GM21786 (cell line): ENCODE results near the gene KAZALD1.
A peak's percentile ranks its signal among the peaks of the same experiment; 100 is the strongest.
"Not testable (repeated sequence)": the region's sequence is repeated elsewhere in the genome, so short reads cannot be mapped to it uniquely, and the experiment has no call there.

Experiments used
- ATAC-seq: cut with Tn5 transposase; IDR thresholded peaks from one replicate; pipeline ENCODE4 v1.9.1; 2021; ENCODE audit not compliant: unreplicated experiment

Gene KAZALD1

GRCh38 chr10:101030496-101031127, 31.2 kb upstream of the KAZALD1 start:
- ATAC-seq = no peak

DNA sequence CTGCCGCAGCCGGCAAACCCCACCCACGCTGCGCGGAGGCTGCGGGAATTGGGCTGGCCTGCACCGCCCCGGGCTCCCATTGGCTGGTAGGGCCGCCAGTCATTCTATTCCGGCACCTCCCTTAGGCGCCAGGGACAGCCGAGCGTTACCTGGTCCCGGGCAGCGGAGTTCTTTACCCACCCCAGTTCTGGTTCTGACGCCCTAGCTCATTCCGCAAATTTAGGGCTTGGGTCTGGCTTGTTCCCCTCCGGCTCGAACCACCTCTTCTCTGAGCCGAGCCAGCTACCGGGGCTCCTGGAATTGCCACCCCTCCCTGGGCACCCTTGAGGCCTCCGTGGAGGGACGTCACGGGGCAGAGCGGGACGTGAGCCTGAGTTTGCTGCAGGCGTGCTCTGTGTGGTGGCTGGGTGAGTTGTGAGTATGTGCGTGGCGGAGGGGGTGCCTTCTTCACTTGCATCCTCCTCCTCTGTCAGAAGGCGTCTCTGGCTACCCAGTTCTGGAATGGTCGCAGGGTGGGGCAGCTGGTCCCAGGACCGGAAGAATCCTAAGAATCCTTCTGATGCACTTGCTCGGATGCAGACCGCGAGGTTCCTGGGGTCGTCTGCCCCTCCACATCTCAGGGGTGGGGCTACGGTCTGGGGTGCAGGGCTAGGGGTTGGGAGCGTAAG, 30.5 kb upstream of the KAZALD1 start, which contains the start of the genes PDZD7 and SFXN3:
TSS of gene PDZD7 (minus strand) at position 2 of the 668 bp plus-strand sequence. CDS start 910 bp downstream, outside the sequence.
TSS of gene SFXN3 (plus strand) at position 107 of the 668 bp plus-strand sequence. CDS start 3,461 bp downstream, outside the sequence.
- ATAC-seq = peak; percentile 86

GRCh38 chr10:101031796-101032636, 29.8 kb upstream of the KAZALD1 start:
- ATAC-seq = no peak

GRCh38 chr10:101032637-101033224, 29.1 kb upstream of the KAZALD1 start:
- ATAC-seq = no peak

- no peak for ATAC-seq
These were observed 28.5 kb upstream of the KAZALD1 start for GRCh38 chr10:101033276-101033675.

DNA sequence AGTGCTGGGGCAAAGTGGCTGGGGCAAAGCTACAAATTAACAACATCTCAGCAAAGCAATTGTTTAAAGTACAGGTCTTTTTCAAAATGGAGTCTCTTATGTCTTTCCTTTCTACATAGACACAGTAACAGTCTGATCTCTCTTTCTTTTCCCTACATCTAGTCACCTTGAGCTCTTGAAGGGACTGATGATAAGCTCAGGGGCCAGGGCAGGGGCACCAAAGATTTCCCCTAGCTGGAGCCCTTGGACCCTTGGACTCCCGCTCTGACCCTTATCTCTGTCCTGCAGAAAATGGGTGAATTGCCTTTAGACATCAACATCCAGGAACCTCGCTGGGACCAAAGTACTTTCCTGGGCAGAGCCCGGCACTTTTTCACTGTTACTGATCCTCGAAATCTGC, 27.4 kb upstream of the KAZALD1 start:
- not testable (repeated sequence) for ATAC-seq

- no peak for ATAC-seq
These were observed 26.5 kb upstream of the KAZALD1 start for GRCh38 chr10:101035314-101035713.

GRCh38 chr10:101035916-101036702, 25.7 kb upstream of the KAZALD1 start:
- no peak for ATAC-seq

DNA sequence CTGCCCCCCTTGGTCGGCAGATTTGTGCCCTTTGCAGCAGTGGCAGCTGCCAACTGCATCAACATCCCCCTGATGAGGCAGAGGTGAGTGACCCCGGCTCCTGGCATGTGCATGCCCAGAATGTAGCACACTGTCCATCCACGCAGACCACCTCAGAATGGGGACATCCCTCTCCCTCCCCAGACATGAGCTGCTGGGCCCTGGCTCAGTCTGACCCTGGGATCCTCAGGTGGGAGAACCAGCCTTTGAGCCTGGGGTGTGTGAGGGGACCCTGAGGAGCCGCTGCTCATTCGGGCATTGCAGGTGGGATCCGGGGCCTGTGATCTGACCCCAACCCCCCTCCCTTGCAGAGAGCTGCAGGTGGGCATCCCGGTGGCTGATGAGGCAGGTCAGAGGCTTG, 25.1 kb upstream of the KAZALD1 start:
- ATAC-seq = no peak

DNA sequence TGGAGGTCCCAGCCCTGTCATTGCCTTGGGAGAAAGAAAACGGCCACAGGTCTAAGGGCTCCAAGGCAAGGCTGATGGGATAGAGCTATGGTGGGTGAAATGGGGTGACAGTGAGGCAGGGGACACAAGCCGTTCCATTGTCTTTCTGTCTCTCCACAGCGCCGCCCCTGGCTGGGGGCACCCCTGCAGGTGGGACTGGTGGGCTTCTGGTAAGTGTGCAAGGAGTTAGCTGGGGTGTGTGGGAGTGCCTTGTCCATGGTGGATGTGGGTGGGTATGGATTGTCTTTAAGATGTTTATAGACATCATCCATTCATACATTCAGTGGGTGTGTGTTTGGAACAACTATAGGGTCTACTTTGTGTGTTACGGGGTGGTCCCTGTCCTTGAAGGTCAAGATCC, 23.3 kb upstream of the KAZALD1 start:
- ATAC-seq = no peak

GRCh38 chr10:101040061-101040460, 21.7 kb upstream of the KAZALD1 start:
- no peak for ATAC-seq

DNA sequence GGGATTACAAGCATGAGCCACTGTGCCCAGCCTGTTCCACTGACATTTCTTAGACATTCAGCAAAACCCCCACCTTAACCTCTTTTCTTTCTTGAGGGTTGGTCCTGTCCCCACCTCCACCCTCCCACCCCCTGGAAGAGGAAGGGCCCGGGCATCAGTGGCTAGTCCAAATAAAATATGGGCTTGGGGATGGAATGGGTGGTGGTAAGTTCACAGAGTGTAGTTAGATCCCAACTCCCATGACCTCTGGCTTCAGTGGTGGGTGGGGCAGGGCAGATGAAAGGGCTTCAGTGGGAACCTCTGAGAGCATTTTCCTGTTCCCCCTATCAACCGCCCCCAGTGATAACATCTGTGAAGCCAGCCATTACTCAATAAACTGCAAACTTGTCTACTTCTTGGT, 20.9 kb upstream of the KAZALD1 start:
- no peak for ATAC-seq

DNA sequence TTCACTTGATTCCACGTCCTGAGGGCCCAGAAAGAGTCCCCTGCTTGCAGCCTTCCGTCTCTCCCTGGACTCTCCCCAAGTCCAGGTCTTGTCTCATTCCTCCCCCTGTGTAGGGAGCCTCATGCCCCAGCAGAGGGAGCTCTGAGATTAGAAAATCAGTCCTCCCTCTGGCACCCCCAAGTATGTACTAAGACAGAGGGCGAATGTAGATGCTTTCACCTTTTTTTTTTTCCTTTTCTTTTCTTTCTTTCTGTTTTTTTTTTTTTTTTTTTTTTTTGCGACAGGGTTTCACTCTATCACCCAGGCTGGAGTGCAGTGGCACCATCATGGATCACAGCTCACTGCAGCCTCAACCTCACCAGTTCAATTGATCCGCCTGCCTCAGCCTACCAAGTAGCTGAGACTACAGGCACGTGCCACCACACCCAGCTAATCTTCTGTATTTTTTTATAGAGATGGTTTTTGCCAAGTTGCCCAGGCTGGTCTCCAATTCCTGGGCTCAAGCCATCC, 20.5 kb upstream of the KAZALD1 start:
- no peak for ATAC-seq

DNA sequence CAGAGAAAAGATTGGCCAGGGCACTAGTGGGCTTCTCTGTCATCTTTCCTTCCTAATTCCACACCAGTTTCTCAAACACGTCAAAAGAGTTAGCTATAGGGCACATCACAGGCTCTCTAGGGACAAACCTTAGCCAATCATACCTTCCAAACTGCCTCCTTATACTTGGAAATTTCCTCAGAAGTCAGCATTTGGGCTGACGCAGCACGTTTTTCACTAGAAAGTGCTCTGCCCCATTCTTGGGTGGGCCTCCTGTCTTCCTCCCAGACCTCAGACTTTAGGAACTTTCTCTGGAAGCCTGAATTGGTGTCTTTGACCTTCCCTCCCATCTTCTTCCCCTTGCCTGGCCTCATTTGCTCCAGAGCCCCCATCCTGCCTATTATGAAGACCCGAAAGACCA, 19.7 kb upstream of the KAZALD1 start:
- no peak for ATAC-seq

DNA sequence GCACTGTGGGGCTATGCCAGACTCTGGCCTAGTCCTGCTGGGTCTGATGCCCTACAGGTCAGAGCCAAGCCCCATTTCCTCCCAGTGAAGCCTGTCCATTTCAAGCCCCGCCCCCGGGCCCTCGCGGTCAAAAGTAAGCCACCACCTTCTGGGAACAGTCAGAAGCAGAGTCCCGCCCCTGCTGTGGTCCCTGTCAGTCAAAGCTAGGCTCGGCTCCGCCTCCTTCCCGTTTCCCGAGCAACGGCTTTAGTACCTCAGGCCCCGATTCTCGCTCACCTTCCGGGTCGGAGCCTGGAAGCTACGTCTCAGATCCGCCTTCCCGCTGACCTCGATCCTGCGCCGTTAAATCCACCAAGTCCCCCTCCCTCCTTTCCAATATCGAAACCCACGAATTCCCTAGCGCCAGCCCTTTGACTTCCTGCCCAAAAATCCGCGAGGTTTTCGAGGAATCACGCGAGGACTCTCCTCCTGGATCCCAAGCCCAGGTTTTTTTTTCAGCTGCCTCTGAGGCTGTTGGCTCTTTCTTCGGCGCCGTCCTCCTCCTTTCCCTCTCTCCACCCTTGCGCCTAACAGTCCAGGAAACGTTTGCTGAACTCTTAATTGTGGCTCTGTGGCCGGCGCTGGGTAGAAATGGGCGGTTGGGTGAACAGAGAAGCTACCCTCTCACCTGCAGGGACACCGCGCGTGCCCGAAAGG, 19.0 kb upstream of the KAZALD1 start:
- peak; percentile 97 for ATAC-seq

DNA sequence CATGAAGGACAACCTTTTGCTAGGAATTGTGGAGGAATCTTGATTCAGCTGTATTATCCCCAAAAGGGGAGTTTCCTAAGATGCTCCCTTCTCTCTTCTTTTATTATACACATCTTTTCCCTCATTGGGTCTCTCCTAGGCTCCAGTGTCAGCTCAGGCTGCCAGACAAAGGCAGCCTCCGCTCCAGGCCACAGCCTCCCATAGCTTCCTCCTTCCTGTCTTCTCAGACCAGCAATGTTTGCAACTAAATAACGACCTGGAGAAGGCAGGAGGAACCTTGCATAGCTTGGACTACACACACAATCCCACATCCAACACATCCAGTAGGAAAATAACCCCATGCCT, 18.5 kb upstream of the KAZALD1 start:
- no peak for ATAC-seq

GRCh38 chr10:101044117-101044516, 17.7 kb upstream of the KAZALD1 start:
- ATAC-seq = no peak

DNA sequence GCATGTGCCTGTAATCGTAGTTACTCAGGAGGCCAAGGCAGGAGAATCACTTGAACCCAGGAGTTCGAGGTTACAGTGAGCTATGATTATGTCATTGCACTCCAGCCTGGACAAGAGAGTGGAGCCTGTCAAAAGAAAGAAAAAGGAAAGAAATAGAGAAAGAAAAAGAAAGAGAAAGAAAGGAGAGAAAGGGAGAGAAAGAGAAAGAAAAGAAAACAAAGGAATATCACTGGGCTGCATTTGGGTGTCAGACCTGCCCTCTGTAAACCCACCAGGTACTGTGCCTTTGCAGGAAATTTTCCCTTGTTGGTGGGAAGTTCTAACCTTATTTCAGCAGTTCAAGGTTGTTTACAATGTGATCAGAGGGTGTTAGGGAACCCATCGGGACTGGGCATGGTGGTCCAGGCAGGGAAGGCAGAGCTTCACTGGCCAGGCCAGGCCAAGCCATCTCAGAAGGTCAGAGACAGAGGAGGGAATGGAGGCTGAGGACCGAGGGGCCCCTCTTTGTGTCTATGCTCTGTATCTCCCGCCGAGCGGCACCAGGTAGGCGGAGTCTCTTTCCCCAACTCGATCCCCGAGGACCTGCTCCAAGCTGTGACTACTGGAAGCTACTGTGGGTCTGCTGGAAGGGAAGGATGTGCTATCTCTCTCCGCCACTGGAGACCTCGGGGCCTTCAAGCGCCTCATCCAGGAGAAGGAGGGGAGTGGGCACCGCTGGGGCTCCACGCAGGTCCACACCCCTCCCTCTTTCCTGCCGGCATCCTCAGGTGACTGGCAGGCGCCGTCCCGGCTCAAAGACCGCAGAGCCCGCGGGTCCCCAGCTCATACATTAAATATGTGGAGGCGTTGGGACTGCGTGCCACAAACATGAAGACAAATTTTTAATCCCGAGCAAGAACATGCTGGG, 15.2 kb upstream of the KAZALD1 start:
- no peak for ATAC-seq

GRCh38 chr10:101047268-101047667, 14.5 kb upstream of the KAZALD1 start:
- no peak for ATAC-seq
